Activated CD4-positive, alpha-beta T cell treated with anti-CD3 and anti-CD28 coated beads for 24 hours (primary cell): Measurements from ENCODE around the gene ARMCX6.
"Not testable (repeated sequence)": the region's sequence is repeated elsewhere in the genome, so short reads cannot be mapped to it uniquely, and the experiment has no call there.

Experiments used
- DNase-seq, 2 donors: peaks; one replicate each; pipeline ENCODE4 v3.0.0-alpha.2; 2020; ENCODE audit warnings: low read depth in 2 of 2

ARMCX6 gene

GRCh38 chrX:101617211-101618191 is at the start of gene ARMCX6:
Gene ARMCX6 (minus strand): TSS chrX:101618000. CDS start chrX:101616620, 1,380 bp downstream.
- peak; percentile 42 to 56 for DNase-seq

DNA sequence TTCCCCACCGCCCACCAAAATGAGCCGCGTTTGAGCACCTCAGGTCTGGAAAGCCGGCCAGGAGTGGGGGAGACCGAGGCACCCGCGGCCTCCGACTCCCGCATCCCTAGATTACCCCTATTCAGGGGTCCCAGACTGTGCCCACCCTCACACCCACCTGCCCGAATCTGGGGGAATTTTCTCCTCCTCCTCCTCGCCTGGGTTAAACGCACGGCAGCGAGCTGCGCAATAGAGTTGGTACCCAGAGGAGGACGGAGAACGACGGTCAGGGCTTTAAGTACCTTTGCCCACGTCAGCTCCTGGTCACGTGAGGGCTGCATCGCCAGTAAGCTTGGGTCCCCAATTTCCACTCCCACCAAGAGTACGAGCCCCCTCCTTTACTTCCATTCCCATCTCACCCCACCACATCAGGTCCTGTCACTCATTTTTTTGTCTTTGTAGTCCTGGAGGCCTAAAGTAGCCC is 41.8 kb upstream of the ARMCX6 start, which contains the start of gene ARMCX2:
Gene ARMCX2 (minus strand): TSS at position 250 of the 463 bp plus-strand sequence. CDS start 2,262 bp downstream, outside the sequence.
- DNase-seq: no peak

DNA sequence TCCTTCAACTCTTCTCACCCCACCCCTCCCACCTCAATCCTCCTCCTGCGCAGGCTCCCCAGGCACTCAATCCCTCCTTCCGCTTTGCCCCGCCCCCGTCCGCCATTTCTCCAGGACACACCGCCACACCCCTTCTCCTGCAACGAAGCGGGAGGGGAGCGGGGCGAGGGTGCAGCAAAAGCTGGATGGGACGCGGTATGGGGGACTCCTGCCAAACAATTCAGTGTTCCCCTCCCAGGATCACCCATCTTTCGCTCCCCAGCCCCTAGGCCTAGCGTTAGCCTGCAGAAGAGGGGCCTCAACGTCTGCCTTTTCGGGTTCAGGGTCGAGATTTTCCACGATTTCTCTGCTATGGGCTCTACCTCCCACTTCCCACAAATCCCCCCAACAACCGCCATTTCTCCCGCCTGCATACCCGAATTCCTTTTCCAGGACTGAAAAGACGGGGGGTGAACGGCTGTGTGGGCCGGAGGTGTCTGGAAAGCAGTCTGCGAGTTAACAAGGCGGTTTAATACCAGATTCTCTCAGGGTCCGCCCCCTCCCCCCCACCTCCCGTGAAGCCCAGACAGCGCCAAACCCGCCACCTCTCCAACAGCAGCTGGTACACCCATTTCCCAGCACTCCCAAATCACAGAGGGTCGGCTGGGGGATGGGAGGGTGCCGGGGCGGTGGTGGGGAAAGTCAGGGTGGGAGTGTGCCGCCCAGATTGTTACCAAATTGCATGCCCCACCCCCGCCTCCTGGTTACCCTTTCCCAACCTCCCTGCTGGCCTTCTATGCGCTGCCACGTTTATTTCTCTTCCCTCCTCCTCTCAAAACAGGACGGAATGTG is 41.1 kb upstream of the ARMCX6 start:
- DNase-seq: peak; percentile 42 to 57

GRCh38 chrX:101657495-101657894 is 39.7 kb upstream of the ARMCX6 start:
- no peak for DNase-seq

DNA sequence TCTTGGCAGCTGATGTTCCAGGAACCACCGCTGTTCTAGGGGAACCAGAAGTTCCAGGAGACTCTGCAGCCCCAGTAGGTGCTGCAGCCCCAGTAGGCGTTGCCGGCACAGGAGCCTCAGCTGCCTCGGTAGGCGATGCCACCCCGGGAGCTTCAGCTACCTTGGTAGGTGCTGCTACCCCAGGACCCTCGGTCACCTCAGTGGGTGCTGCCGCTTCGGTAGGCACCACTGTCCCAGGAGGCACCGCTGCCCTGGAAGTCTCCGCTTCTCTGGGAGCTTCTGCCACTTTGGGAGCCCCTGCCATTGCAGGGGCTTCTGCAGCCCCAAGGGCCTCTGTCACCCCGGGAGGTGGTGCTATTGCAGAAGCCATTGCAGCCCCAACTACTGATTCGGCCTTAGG is 39.0 kb upstream of the ARMCX6 start:
- DNase-seq: no peak

DNA sequence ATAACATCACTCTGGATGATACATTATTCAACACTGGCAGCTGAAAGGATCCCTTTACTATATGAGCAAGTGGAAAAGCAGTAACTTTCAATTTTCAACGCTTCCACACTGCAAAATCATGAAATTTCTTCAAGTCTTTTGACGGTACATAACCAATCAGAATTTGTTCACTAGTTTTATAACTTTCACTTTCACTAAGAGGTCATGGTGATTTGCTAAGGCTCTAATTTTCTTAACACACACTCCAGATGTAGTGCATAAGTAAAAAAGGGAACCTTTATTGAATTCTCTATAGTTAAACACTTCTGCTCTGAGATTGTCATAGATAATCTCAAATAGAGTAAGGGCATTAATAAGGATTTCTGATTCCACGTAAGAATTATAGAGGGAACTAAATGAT is 37.7 kb upstream of the ARMCX6 start:
- DNase-seq: no peak

GRCh38 chrX:101647716-101648115 is 29.9 kb upstream of the ARMCX6 start:
- not testable (repeated sequence) for DNase-seq

GRCh38 chrX:101642093-101642492 is 24.3 kb upstream of the ARMCX6 start:
- DNase-seq: no peak

DNA sequence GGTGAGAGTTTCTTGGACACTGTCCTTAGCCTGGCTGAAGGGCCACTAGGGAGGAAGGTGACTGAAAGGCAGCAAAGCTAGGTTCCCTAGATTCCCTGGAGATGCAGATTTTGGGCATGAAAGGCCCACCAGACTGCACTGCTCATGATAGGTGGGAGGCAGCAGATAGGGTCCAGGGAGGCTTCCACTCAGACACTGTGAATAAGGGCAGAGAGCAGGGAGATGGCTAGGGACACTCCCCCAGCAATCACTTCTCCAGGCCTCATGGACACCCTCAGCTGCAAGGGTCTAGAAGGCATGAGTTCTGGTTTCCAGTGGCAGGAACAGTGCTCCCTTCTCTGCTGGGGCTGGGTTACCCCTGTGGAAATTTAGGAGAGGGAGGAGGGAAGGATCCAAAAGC is 21.8 kb upstream of the ARMCX6 start:
- no peak for DNase-seq

DNA sequence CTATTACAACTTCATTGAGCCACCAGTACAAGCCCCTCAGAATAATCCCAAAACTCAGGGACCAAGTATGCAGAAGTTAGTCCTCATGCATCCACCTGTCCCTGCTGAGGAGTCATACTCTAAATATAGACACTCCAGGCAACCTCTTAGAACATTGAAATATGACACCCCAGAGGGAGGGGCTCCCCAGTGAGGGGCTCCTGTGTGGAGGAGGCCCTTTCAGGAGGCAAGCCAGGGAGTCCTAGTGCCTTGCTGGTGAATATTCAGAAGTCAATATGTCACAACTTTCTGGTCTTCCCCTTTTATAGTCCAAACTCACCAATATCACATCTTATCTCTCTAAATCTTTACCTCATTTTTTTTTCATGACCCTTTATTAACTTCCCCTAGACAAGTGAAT is 1.6 kb upstream of the ARMCX6 start:
- no peak for DNase-seq

- no peak for DNase-seq
Measured at GRCh38 chrX:101605728-101606127, 12.1 kb downstream of the ARMCX6 start.

DNA sequence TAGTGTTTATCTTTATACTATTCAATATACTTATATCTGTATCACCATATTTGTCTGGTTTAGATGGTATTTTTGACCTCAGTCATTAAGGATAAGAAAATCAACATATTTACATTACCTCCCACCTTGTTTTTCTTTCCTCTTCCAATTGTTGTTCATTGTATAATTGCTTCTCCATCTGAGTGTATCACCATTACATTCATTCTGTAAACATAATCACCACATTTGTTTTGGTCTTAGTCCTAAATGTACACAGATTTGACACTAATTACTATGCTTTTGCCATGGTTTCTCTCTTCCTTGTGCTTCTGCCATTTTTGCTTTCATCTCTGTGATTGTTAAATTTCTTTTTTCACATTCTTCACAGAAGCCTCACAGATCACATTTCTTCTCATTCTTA is 12.7 kb downstream of the ARMCX6 start:
- DNase-seq: no peak

DNA sequence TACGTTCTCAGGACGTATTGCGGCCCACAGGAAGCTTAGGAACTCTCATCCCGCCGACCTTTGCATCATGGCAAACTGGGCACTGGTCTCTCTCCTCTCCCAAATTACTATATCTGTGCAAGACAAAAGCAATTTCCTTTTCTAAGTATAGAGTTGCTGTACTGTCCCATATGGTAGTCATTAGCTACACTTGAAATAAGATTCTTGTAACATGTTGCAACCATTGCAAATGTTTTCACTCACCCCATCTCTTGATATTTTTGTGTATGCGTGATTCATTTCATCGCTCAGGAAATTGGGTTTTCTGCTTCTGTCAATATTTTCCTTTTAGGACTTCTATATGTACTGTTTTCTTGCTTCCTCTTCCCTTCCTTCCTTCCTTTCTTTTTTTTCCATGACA is 15.7 kb downstream of the ARMCX6 start:
- no peak for DNase-seq

DNA sequence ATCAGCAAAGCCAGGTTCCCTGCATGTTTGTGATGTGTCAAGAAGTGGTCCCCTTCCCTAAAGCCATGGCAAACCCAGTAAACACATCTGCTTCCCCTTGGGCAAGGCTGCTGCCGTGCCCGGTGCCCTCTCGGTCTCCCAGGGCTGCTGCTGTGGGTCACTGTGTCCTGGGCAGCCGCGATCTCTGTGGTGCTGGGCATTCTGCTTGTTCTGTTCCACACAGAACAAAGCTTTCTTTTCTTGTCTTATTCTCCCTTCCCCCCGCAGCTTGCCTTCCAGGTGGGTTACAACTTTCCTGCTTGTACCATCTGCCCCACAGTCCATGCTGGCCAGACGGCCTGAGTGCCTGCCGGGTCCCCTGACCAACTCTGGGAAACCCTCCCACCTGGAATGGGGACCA is 18.2 kb downstream of the ARMCX6 start:
- DNase-seq: not testable (repeated sequence)

GRCh38 chrX:101595739-101596419 is 21.9 kb downstream of the ARMCX6 start:
- DNase-seq: no peak
